Breast epithelium (tissue), 4 donors: ENCODE results near the gene BIRC7. TPM values are rescaled to one million over a fixed set of nuclear protein-coding genes. Genes with fewer than 3 reads are reported as not detected.

ENCODE experiments used
- DNase-seq, 2 donors: peaks; one replicate each; pipeline ENCODE4 v3.0.0-alpha.2; 2019; ENCODE audit warnings: low spot score in 2 of 2
- H3K27ac ChIP-seq, 2 donors: fragments of 200-600 bp; sonication (generic) in 1 of 2; one replicate each; pipeline ENCODE4 v1.5.1; 2016 to 2019; ENCODE audit warnings: mild to moderate bottlenecking in 1 of 2
- H3K27me3 ChIP-seq, 2 donors: fragments of 200-600 bp; sonication (generic) in 1 of 2; one replicate each; pipeline versions ENCODE4 v1.5.1 to v1.6.0; 2017 to 2019; ENCODE audit warnings: control low read depth in 1 of 2, mild to moderate bottlenecking in 1 of 2
- H3K36me3 ChIP-seq: fragments of 200-600 bp; one replicate; pipeline ENCODE4 v1.5.1; 2019
- H3K4me1 ChIP-seq, 2 donors: fragments of 200-600 bp; sonication (generic); one replicate each; pipeline ENCODE4 v1.5.1; 2016 to 2019; ENCODE audit warnings: control low read depth in 1 of 2
- H3K4me3 ChIP-seq, 3 donors: fragments of 200-600 bp; sonication (generic); 1 replicate in 2 of 3; 2 replicates in 1 of 3; pipeline ENCODE4 v1.5.1; 2016 to 2019; ENCODE audit warnings: mild to moderate bottlenecking in 3 of 3, moderate library complexity in 2 of 3
- H3K9me3 ChIP-seq, 2 donors: fragments of 200-600 bp; sonication (generic) in 1 of 2; one replicate each; pipeline ENCODE4 v1.5.1; 2016 to 2019; ENCODE audit warnings: control low read depth in 1 of 2
- POLR2A ChIP-seq: fragments of 450-650 bp; IDR thresholded peaks from one replicate; pipeline ENCODE4 v1.6.1; 2016; ENCODE audit warnings: antibody characterized with exemption, mild to moderate bottlenecking, moderate library complexity
- POLR2AphosphoS5 ChIP-seq, 3 donors: sonication (generic); formaldehyde crosslinking; IDR thresholded peaks; one replicate each; pipeline ENCODE4 v1.6.1; 2017; ENCODE audit warnings: antibody characterized with exemption in 3 of 3
- intact Hi-C: fragments of 100-400 bp; cut with DNase I; formaldehyde crosslinking; loops from one replicate; pipeline ENCODE4 v1.15.1; 2023; ENCODE audit warnings: low total_unique reads
- total RNA-seq, 3 donors: library from RNA; depleted of rRNA; stranded (reverse); fragments of >200 nt; gene quantifications; one replicate each; pipeline ENCODE4 v1.1.0, GENCODE V29; 2016
- TF ChIP-seq, protein P1 (sequence below), 3 donors: fragments of 450-650 bp; IDR thresholded peaks; one replicate each; pipeline ENCODE4 v1.5.1; 2016 to 2017; ENCODE audit warnings: antibody characterized with exemption in 3 of 3, mild to moderate bottlenecking in 3 of 3, moderate library complexity in 3 of 3

Gene BIRC7
- total RNA-seq, 3 donors from 2014 or later = 0.32 to 1.2 TPM; not detected in 1

DNA sequence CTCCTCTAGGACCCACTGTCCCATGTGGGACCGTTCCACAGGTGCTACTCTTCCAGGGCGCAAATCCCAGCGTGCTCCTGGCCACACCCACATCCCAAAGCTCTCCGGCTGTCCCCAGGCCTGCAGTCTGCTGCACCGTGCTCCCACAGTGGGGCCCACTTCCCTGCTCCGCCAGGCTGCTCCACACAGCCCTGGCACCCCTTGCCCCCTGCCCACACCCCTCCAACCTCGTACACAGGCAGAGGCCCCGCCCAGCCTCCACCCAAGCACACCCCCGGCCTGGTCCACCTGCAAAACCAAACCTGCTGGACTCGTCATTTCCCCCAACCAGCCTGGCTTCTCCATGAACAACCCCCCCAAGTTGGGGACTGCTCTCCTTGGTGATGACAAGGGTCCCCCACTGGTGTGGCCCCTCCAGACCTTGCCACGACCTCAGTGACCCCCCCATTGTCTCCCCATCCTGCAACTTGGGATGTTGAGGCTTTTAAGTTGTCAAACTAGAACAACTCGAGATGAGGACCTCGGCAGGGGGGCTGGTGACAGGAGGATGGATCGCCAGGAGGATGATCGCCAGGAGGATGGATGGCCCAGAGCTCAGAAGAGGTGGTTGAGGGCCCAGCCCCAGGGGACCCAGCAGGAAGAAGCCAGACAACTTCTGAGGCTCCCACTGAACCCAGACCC lies 46.9 kb upstream of the BIRC7 start:
- TF ChIP-seq POLR2AphosphoS5 (IDR thresholded peaks at IDR 0.05) (no peak), POLR2A (no peak)
- TF ChIP-seq, protein P1, sequence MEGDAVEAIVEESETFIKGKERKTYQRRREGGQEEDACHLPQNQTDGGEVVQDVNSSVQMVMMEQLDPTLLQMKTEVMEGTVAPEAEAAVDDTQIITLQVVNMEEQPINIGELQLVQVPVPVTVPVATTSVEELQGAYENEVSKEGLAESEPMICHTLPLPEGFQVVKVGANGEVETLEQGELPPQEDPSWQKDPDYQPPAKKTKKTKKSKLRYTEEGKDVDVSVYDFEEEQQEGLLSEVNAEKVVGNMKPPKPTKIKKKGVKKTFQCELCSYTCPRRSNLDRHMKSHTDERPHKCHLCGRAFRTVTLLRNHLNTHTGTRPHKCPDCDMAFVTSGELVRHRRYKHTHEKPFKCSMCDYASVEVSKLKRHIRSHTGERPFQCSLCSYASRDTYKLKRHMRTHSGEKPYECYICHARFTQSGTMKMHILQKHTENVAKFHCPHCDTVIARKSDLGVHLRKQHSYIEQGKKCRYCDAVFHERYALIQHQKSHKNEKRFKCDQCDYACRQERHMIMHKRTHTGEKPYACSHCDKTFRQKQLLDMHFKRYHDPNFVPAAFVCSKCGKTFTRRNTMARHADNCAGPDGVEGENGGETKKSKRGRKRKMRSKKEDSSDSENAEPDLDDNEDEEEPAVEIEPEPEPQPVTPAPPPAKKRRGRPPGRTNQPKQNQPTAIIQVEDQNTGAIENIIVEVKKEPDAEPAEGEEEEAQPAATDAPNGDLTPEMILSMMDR (IDR thresholded peaks at IDR 0.05) = no peak
- Histone ChIP-seq H3K27ac (no peak overlapping the region), H3K36me3 (no peaks in the 10 kb centered on the region), H3K9me3 (no peaks in the 10 kb centered on the region), H3K4me3 (no peak overlapping the region), H3K27me3 (peaks cover 0 to 7% of the 10 kb centered on the region in 2 donors), H3K4me1 (no peaks in the 10 kb centered on the region)
- DNase-seq = no peak
- intact Hi-C loops = no loop called here

DNA sequence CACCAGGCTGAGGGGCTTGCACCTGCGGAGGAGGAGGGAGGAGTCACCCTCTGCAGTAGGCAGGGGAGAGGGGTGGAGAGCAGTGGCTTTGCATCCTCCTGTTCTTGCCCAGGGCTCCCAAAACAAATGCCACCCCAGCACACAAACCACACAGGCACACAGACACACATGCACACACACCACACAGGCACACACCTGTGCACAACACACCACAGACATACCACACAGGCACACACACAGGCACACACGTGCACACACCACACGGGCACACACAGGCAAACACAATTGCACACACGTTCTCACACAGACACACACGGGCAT lies 46.4 kb upstream of the BIRC7 start:
- no peak for TF ChIP-seq POLR2AphosphoS5 (IDR thresholded peaks at IDR 0.05)
- no peak for TF ChIP-seq POLR2A
- TF ChIP-seq, protein P1 (IDR thresholded peaks at IDR 0.05) = no peak

DNA sequence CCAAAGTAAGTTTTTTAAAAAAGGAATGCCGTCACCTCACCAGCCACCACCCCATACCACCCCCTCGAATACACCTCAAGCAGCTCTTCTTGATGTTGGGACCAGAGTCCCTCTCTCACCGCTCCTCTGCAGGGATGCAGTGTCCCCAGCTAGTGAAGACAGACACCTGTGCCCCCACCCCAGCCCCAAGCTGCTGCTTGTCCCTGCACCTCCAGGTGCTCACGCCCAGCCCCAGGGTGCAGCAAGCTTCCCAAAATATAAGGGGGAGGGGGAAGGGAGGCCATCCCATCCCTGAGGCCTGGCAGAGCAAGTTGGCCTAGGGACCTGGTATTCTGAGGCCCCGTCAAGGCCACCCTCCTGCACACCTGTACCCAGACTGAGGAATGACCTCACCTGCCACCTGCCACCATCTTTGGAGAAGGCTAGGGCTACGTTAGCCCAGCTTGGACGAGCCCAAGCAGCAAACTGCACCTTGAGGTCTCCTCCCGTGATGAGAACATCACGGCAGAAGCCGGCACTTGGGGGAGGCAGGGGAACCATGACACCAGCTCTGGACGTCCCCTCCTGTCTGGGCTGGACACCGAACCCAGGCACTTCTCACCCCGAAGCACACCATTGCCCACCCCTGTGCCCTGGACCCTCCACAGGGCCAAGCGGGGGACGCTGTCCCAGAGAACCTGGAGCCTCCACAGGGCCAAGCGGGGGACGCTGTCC lies 45.7 kb upstream of the BIRC7 start:
- Histone ChIP-seq H3K27me3 (no peaks in the 10 kb centered on the region), H3K27ac (no peak overlapping the region), H3K36me3 (no peaks in the 10 kb centered on the region), H3K4me1 (no peaks in the 10 kb centered on the region), H3K9me3 (no peaks in the 10 kb centered on the region), H3K4me3 (no peak overlapping the region)
- no peak for DNase-seq
- no peak for TF ChIP-seq POLR2A
- TF ChIP-seq POLR2AphosphoS5 (IDR thresholded peaks at IDR 0.05) = no peak
- TF ChIP-seq, protein P1 (IDR thresholded peaks at IDR 0.05) = no peak
- intact Hi-C loops = no loop called here

More for the DNA sequence above, 46.4 kb upstream of the BIRC7 start:
- Histone ChIP-seq H3K36me3 (no peaks in the 10 kb centered on the region), H3K9me3 (no peaks in the 10 kb centered on the region), H3K4me1 (no peaks in the 10 kb centered on the region), H3K4me3 (no peak overlapping the region), H3K27me3 (peaks cover 0 to 2% of the 10 kb centered on the region in 2 donors), H3K27ac (no peak overlapping the region)
- intact Hi-C loops = no loop called here
- DNase-seq = no peak

DNA sequence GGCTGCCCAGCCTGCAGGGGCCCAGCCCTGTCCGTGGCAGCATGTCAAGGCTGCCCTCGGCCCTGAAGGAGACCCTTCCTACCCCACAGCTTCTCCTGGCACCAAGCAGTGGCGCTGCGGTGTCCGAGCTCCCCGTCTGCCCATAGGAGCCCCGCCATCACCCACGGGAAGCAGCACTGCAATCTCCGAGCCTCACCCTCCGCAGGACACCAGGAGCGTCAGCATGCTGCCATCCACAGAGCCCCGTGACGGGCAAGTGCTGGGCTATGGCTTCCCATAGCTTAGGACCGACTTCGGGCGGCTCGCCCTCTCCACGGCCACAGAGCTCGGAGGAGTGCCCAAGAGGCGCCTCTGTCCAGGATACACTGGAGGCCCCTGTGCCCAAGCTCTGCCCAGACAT lies 44.9 kb upstream of the BIRC7 start:
- TF ChIP-seq POLR2A (no peak), POLR2AphosphoS5 (IDR thresholded peaks at IDR 0.05) (no peak)
- TF ChIP-seq, protein P1 (IDR thresholded peaks at IDR 0.05) = no peak
- Histone ChIP-seq H3K27ac (no peak overlapping the region), H3K4me1 (no peaks in the 10 kb centered on the region), H3K27me3 (no peaks in the 10 kb centered on the region), H3K36me3 (no peaks in the 10 kb centered on the region), H3K9me3 (no peaks in the 10 kb centered on the region), H3K4me3 (no peak overlapping the region)
- DNase-seq = no peak
- intact Hi-C loops = no loop called here

DNA sequence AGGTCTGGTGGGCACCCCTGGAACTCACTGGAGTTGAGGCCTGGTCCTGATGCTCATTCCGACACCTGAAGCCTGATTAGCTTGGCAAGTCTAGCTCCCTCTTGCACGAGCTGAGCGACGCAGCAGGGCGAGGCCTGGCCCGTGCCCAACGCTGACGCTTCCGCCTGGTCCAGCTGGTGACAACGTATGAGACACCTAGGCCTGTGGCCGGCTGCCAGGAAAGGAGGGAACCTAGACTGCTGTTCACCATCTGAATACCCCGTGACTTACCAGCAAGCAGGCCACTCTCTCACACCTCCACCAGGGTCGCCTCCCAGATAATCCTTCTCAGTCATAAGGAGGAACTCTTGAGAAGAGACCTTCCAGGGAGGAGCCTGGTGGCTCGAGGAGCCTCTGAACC lies 44.3 kb upstream of the BIRC7 start:
- no peak overlapping the region for H3K4me3 ChIP-seq
- intact Hi-C loops = no loop called here
- DNase-seq = peak in 1 of 2 donors; percentile 56
- no peak overlapping the region for H3K27ac ChIP-seq
- TF ChIP-seq POLR2A (no peak), POLR2AphosphoS5 (IDR thresholded peaks at IDR 0.05) (no peak)
- TF ChIP-seq, protein P1 (IDR thresholded peaks at IDR 0.05) = no peak
- H3K36me3 ChIP-seq = no peaks in the 10 kb centered on the region
- no peaks in the 10 kb centered on the region for H3K27me3 ChIP-seq
- no peaks in the 10 kb centered on the region for H3K9me3 ChIP-seq
- no peaks in the 10 kb centered on the region for H3K4me1 ChIP-seq
